Effector CD4-positive, alpha-beta T cell (primary cell): ENCODE measurements around the gene HSPA1B.
A peak's percentile ranks its signal among the peaks of the same experiment; 100 is the strongest.
"Not testable (repeated sequence)": the region's sequence is repeated elsewhere in the genome, so short reads cannot be mapped to it uniquely, and the experiment has no call there.

Experiments used
- DNase-seq: peaks from one replicate; pipeline ENCODE4 v3.0.0-alpha.2; 2020

Gene HSPA1B

GRCh38 chr6:31861150-31861549 is 33.6 kb downstream of the HSPA1B start:
- no peak for DNase-seq

- DNase-seq, result no peak
Measured at GRCh38 chr6:31861919-31862343, 34.4 kb downstream of the HSPA1B start.

- DNase-seq, result peak; percentile 99
Measured at GRCh38 chr6:31862344-31863235, 35.1 kb downstream of the HSPA1B start, which contains the start of gene NEU1. Gene NEU1, minus strand, starts transcription at chr6:31862821. Its CDS starts 45 bp downstream, at chr6:31862776.

- not testable (repeated sequence) for DNase-seq
Measured at GRCh38 chr6:31864123-31864562, 36.6 kb downstream of the HSPA1B start.

GRCh38 chr6:31864818-31865204 is 37.3 kb downstream of the HSPA1B start:
- no peak for DNase-seq

- DNase-seq, result no peak
Measured at GRCh38 chr6:31865205-31866118, 37.9 kb downstream of the HSPA1B start.

GRCh38 chr6:31868658-31868971 is 41.1 kb downstream of the HSPA1B start:
- not testable (repeated sequence) for DNase-seq

- DNase-seq, result no peak
Measured at GRCh38 chr6:31869343-31869742, 41.8 kb downstream of the HSPA1B start.

GRCh38 chr6:31870385-31870921 is 42.9 kb downstream of the HSPA1B start:
- DNase-seq, result no peak

GRCh38 chr6:31871046-31871659 is 43.6 kb downstream of the HSPA1B start:
- DNase-seq, result no peak

- no peak for DNase-seq
Measured at GRCh38 chr6:31874084-31874670, 46.6 kb downstream of the HSPA1B start.

- DNase-seq, result no peak
Measured at GRCh38 chr6:31874836-31875572, 47.5 kb downstream of the HSPA1B start.

- DNase-seq, result no peak
Measured at GRCh38 chr6:31875877-31876276, 48.3 kb downstream of the HSPA1B start.

GRCh38 chr6:31876357-31876756 is 48.8 kb downstream of the HSPA1B start:
- DNase-seq, result no peak

GRCh38 chr6:31877125-31877650 is 49.6 kb downstream of the HSPA1B start:
- DNase-seq, result no peak

GRCh38 chr6:31877651-31878161 is 50.2 kb downstream of the HSPA1B start:
- DNase-seq, result no peak

- no peak for DNase-seq
Measured at GRCh38 chr6:31878222-31878621, 50.7 kb downstream of the HSPA1B start.

GRCh38 chr6:31878726-31879125 is 51.2 kb downstream of the HSPA1B start, which contains the start of gene SLC44A4:
Gene SLC44A4, minus strand, starts transcription at chr6:31878997. Its CDS starts 17 bp downstream, at chr6:31878980.
- DNase-seq, result no peak

GRCh38 chr6:31879143-31879542 is 51.6 kb downstream of the HSPA1B start:
- DNase-seq, result no peak
